Stimulated activated CD4-positive, alpha-beta T cell treated with anti-CD3 and anti-CD28 coated beads, Interleukin-15, amount 100 ng/mL, for 48 hours (primary cell): ENCODE data around the gene SLC43A2.
A peak's percentile ranks its signal among the peaks of the same experiment; 100 is the strongest.

Source experiments
- DNase-seq, 2 donors: peaks; one replicate each; pipeline ENCODE4 v3.0.0-alpha.2; 2020; ENCODE audit warnings: low read depth in 2 of 2

SLC43A2 gene

DNA sequence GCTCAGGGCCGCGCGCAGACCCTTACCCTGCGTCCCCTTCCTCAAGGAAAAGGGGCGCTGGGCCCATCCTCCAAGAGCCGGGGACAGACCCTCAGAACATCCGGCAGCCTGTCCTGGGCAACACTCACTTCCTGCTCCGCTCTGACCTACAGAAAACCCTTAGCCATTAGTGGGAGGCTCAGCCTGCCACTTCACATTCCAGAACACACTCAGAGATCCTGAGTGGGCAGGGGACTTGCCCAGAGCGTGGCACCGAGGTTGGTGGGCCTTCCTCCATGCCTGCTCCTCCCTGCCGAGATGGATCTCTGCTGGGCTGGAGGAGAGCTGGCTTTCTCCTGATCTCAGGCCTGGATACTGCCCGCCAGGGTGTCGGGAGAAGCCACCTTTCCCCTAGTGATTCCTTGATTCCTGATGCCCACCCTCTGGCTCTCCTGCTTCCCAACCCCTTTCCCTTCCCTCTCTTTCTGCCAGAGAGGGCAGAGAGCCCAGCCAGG lies 15.4 kb upstream of the SLC43A2 start:
- no peak for DNase-seq

DNA sequence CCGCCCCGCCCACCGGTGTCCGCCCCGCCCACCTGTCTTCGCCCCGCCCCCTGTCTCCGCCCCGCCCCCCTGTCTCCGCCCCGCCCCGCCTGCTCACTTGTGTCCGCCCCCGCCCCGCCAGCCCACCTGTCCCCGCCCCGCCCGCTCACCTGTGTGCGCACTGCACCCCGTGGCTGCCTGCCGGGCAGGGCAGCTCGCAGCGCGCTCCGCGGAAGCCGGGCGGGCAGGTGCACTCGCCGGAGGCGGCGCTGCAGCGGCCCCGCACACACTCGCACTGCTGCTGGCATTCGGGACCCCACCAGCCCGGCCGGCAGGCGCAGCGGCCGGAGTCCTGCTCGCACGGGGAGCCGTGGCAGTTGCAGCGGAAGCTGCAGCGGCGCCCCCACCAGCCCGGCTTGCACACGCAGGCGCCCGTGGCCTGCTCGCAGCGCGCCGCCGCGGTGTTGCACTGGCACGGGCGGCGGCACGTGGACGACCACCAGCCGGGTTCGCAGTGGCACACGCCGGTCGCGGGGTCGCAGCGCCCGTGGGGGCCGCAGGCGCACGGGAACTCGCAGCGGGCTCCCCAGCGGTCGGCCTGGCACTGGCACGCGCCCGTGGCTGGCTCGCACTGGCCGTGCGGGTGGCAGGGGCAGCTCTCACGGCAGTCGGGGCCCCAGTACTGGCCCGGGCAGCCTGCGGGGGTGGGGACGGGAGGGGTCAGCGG lies 14.8 kb upstream of the SLC43A2 start:
- peak in 1 of 2 donors; percentile 34 for DNase-seq

DNA sequence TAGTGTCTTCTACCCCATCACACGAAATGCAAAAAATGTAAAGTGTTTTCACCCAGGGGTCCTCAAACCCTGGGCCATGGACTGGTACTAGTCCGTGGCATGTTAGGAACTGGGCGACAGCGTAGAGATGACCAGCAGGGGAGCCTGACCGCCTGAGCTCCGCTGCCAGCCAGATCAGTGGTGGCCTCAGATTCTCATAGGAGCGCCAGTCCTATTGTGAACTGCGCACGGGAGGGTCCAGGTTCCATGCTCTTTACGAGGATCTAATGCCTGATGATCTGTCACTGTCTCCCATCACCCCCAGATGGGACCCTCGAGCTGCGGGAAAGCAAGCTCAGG lies 12.4 kb upstream of the SLC43A2 start:
- no peak for DNase-seq

DNA sequence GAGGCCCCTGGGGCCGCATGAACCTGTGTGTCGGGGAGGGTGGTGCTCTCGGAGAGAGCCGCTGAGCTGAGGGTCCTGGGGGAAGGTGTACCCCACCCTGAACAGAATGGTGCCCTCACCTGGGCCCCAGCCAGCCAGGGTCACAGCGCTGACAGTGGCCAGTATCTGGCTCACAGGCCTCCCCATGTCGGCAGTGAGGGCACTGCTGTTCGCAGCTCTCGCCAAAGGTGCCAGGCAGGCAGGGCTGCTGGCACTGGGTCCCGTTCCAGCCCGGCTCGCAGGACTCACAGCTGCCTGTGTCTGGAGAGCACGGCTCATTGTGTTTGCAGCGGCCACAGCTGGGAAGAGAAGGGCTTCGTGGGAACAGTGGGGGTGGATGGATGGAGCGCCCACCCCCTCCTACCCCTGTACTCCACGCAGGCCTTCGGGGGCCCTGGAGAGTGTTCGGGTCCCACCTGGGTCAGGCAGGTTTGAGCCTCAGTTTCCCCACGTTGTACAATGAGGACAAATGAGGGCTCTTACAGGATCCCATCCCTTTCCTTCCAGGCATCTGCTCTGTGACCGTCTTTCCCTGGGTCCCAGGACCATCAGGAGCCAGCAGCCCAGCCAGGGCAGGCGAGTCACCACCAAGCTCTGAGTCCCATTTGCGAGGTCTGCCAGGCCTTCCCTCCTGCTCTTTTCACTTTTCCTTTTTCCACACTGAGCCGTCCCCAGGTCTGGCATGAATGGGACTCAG lies 11.9 kb upstream of the SLC43A2 start:
- DNase-seq, result no peak

DNA sequence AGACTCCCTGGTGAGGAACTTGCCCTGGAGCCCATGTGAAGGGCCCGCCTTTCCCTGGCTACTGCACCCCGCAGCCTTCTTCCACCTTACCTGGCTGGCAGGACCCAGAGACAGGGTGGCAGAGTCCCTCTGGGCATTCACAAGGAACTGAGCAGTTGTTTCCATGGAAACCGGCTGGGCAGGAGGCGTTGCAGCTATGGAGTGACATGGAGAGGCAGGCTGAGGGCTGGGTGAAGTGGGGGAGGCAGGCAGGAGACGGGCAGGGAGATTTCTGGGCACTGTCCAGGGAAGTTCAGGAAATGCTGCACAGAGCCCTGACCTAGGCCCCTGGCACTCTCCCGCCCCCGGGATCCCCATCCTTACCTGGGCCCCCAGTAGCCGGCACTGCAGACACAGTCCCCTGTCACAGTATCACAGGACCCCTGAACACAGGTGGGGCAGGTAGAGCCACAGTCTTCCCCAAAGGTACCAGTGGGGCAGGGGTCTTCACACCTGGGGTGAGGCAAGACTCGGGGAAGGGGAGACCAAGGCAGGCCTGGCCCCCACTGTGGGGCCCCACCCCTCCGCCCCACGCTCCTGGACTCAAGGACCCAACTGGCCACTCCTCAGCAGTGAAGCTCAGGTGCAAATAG lies 11.0 kb upstream of the SLC43A2 start:
- DNase-seq, result no peak

DNA sequence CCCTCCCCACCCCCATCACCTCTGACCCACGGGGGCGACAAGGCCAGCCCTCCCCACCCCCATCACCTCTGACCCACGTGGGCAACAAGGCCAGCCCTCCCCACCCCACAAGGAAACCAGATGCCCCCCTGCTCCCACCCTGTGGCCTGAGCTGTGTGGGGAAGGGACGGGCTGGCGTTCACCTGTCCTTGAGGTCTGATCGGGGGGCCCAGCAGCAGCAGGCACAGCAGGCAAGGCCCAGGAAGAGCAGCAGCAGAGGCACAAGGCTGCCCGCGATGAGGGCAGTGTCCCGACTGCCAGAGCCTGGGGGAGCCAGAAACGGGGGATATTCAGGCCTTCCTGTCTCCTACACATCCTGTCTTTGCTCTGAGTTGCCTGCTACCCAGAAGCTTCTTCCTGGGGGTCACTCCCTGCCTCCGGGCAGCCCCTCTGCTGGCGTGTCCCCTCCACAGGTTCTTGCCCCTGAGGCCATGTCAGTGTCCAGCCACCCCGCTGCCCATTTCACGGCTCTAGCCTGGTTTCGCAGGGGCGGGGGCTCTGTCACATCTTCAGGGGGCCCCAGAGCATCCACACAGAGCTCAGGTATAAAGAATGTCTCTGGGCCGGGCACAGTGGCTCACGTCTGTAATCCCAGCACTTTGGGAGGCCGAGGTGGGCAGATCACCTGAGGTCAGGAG lies 10.1 kb upstream of the SLC43A2 start:
- no peak for DNase-seq

DNA sequence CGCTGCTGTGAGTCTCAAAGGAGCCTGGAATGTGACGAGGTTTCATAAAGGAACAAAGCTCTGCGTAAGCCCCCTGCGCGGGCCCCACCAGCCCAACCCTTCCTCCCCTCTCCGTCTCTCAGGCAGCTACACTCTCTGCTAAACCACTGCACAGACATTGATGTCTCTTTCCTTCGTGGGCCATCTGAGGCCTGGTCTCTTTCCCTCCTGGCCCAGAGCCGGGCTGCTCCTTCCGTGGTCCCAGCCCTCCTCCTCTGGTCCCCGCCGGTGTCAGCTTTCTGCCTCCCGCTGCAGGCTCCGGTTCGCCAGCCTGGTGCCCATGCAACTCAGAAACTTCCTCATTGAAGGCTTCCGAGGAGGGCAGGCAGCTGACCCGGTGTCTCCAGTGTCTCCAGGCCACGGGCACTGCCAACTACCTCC lies 9.5 kb upstream of the SLC43A2 start:
- no peak for DNase-seq

DNA sequence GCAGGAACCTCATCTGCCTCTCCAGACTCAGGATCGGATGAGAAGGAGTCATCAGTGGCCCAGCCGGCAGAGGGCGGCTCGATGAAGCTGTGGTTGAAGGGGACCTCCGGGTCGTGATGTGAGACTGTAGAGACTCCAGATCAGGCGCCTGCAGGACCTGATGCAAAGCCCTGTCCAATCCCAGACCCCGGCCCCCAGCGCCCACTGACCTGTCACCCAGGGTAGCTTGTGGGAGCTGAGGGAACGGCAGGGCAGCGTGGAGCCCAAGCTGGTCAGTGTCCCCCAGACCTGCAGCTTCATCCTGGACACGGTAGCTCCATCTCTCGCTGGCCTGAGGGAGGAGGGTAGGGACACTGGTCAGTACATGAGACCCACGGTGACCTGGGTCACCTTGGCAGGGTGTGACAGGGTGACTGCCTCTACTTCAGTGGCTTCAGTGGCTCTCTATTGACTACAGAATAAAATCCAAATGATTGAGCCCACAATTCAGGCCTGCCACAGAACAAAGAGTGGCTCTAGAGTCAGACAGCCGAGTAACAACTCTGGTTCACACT lies 8.2 kb upstream of the SLC43A2 start:
- no peak for DNase-seq

DNA sequence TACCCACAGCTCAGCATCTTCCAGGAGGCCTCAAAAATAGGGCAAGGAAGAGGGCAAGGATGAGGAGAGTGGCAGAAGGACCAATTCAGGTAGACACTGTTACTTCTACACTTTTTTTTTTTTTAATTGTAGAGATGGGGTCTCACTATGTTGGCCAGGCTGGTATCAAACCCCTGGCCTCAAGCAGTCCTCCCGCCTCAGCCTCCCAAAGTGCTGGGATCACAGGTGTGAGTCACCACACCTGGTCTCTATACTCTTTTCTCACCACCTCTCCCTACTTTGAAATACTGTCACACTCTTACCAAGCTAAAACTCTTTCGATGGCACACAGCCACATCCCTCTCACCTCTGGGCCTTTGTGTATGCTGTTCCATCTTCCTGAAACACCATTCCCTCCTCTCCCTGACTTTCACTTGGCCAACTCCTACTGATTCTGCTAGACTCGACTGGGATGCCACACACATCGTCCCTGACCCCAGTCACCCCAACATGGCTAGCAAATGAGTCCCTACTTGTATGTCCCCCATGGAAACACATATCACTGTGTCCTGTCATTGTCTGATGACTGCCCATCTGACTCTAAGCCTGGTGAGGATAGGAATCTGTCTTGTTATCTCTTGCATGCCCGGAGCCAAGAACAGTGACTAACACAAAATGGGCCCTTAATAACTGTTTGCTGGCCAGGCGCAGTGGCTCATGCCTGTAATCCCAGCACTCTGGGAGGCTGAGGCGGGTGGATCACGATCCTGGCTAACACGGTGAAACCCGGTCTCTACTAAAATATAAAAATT lies 7.2 kb upstream of the SLC43A2 start:
- DNase-seq, result no peak

DNA sequence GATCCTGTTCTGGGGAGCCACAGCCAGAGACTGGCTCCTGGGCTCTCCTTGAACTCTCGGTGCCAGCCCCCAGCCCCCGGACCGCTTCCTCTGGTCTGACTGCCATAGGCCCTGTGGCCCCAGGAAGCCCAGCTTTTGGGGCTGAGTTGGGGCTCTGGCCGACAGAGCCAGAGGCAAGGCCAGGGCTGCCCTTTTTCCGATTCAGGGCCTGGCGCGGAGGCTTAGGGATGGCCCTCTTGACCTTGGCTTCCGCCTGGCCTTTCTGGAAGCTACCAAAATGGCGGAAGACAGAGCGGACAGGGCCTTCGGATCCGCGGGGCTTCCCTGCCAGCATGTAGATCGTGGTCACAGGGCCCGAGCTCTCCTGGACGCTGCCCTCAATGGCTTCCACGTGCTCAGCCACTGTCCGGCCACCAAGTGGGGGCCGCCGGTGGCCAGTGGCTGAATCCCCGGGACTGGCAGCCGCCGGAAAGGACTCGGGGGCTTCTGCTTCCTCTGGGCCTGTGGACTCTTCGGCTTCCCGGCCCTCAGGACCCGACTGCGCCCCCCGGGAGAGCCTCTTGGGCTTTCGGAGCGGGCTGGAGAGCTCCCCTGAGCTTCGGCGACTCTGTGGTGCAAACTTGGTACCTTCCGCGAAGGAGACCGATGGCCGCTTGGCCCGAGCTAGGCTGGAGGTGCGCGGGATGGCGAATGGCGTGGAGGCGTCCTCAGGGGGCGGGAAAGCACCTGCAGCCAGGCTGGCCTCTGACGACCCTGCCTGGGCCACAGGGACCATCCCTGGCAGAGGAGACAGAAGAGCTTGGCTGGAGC lies 6.4 kb upstream of the SLC43A2 start:
- DNase-seq, result no peak

DNA sequence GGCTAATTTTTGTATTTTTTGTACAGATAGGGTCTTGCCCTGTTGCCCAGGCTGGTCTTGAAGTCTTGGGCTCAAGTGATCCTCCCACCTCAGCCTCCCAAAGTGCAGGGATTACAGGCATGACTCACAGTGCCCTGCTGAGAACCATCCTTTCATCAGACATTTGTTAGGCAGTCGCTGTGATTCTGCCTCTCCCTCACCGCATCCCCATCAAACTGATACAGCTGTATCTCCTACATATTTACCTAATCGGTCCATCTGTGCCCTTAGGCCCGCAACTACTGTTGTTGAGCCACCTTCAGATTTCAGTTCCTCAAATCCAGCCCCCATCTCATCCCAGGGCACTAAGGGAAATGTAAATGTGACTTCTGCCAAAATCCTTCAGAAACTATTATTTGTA lies 2.0 kb upstream of the SLC43A2 start:
- DNase-seq, result no peak

DNA sequence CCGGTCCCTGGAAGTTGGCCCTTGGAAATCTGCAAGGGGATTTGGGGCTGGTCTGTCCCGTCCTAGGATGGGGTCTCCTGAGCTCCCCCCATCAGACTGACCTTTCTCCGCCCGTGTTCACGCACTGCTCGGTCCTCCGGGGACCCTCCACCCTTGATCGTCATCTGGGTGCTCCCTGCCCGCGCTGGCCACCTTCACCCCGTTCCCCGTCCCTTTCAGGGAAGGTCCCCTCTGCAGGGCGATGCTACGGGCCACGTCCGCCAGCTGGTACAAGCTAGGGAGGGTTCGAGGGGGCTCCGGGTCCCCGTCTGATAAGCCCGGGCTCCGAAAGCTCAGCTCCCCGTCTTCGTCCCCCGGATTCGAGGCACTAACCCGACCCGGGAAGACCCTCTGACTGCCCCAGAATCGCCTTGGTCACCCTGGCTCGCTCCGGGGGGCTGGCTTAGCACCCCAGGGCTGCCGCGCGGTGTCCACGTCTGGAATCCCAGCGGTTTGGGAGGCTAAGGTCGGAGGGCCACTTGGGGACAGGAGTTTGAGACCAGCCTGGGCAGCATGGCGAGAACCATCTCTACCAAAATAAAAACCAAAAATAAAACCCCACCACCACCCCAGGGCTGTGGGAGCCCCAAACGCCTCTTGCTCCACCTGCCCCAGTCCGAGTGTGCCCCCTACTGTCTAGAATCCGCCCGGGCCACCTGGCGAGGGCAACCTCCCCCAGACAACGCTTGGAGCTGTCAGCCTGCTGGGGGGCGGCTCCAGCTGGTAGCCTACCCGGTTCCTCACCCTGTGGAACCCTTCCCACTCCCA lies 1.1 kb upstream of the SLC43A2 start:
- DNase-seq, result peak; percentile 68 to 82

DNA sequence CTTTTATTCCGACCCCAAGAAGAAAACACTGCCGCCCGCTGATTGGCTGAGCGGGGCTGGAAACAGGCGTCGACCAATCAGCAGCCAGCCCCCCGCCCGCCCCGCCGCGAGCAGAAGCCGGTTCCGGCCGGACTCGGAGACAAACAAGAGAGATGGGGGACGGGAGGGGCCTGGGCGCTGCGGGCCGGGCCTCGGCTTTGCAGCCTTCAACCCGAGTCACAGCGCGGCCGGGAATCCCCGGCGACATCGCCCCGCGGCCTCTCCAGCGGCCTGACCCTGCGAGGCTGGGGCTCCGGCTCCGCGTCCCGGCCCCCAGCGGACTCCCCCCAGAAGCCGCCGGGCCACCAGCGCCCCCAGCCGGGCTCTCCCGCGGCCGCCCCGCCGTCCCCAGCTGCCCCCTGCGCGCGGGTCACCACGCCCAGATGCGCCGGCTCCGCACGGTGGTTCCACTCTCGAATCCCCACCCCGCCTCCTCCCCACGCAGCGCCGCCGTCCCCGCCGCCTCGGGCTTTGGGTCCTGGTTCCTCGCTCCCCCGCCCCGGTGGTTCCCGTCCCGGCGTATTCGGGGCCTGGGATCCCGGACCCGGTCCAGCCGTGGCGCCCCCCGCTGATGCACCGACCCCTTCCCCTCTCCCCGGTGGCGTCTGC lies 346 bp upstream of the SLC43A2 start:
- peak; percentile 81 for DNase-seq

DNA sequence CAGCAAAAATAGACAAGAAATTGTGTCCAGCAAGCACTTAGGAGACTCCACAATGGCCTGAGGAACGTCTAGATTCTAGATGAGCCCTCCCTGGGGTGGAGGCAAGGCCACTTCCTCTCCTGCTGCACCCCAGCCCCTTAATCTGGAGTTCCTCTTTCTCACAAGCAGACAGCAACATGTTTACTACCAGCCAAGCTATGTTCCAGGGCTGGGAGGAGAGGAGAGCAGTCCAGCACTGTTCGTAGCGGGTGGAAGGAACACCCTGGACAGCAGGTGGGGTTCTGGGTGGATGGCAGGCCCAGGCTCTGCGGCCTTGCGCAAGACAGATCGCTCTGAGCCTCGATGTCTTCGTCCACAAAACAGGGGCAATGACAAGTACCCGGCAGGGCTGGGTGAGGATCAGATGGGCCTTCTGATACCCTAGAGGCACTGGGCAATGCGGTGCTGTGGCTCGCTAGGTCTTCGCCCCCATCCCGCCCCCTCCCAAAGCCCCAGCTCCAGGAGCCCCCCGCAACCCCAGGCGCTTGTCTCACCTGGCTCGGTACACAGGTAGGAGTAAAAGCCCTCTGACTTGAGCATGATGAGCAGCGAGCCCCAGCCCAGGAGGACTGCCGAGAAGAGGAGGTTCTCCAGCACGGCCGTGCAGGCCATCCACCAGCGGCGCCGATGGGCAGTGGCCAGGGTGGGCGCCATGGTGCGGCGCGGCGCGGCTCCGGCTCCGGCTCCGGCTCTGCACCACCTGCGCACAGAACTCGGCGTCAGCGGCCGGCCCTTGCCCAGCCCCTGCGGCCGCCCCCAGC lies 1.3 kb downstream of the SLC43A2 start:
- DNase-seq, result no peak

DNA sequence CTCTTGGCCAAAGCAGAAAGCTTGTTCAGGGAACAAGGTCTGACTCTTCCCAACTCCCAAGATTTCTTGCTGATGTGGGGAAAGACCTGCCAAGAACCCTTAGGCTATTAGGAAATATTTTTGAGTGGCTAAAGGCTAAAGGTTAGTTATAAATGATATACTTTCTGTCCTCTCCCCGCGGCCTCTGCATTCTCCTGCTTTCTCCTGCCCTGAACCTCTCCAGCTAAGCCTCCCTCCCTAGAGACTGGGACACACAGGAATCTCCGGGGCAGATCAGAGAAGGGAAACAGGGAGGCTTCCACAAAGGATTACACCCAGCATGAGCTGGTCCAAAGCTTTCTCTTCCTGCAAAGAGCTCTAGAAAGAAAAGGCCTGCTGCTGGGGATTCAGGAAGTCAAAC lies 2.3 kb downstream of the SLC43A2 start:
- DNase-seq, result no peak

DNA sequence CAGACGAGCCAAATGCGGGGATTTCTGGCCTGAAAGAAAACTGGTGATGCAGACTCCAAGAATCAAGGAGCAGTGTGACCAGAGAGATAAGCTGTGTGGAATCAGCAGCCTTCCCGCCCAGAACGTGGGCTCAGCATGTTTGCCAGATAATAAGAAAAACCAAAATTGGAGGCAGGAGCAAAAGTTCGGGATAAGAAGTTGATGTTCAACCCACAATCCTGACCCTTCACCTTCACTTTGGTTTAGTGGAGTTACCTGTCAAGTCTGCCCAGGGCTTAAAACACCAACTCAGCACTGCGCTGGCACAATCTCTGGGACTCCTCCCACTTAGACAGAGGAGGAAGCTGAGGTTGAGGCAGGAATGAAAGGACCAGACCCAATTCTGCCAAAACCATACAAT lies 3.1 kb downstream of the SLC43A2 start:
- no peak for DNase-seq

DNA sequence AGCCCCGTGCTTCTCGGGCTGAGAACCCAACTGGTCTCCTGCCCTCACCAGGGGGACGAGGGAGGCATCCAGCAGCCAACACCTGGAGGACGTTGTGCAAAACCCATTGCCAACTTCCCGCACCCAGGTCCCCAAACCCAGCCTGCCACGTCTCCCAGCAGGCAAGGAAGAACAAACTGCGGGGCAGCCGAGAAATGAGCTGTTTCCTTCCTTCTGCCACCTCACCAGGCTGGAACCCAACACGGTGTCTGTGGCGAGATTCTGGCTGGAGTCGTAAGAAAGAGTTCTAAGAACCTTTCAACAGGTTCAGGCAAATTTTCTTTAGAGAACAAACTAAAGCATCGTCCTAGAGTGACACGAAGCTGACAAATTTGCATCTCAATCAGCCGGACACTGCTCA lies 3.6 kb downstream of the SLC43A2 start:
- no peak for DNase-seq

DNA sequence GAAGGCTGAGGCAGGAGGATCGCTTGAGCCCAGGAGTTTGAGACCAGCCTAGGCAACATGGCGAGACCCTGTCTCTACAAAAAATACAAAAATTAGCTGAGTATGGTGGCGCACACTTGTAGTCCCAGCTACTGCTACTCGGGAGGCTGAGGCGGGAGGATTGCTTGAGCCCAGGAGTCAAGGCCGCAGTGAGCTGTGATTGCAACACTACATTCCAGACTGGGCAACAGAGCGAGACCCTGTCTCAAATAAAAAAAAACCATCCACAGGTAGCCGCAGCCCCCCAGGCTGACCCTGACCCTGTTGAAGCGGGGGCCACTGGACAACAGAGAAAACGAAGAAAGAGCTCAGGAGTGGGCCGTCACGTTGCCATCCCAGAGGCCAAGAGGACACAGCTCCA lies 4.0 kb downstream of the SLC43A2 start:
- DNase-seq, result no peak
